HepG2 (cell line): Measurements from ENCODE around the gene ASIC3. TPM values are rescaled to one million over a fixed set of nuclear protein-coding genes. Genes with fewer than 3 reads are reported as not detected.

ENCODE experiments used
- AFF4 ChIP-seq: sonication (generic); formaldehyde crosslinking; IDR thresholded peaks from 2 replicates; pipeline ENCODE4 v1.4.0; 2020; ENCODE audit warnings: missing genetic modification reagents
- ARHGAP35 ChIP-seq: sonication (generic); formaldehyde crosslinking; IDR thresholded peaks from 2 replicates; pipeline ENCODE4 v1.9.0; 2022; ENCODE audit warnings: mild to moderate bottlenecking, inconsistent platforms, moderate library complexity, missing genetic modification reagents, borderline replicate concordance
- ATRX ChIP-seq: sonication (generic); formaldehyde crosslinking; IDR thresholded peaks from 2 replicates; pipeline ENCODE4 v1.4.0; 2020; ENCODE audit warnings: missing genetic modification reagents, borderline replicate concordance
- BCLAF1 ChIP-seq: fragments of 450-650 bp; IDR thresholded peaks from 2 replicates; pipeline ENCODE4 v1.6.1; 2017; ENCODE audit warnings: mild to moderate bottlenecking
- KLF13 ChIP-seq: sonication (generic); formaldehyde crosslinking; IDR thresholded peaks from 2 replicates; pipeline ENCODE4 v1.4.0; 2020; ENCODE audit warnings: mild to moderate bottlenecking, missing genetic modification reagents
- MXD1 ChIP-seq: sonication (generic); formaldehyde crosslinking; IDR thresholded peaks from 2 replicates; pipeline ENCODE4 v1.4.0; 2020; ENCODE audit warnings: mild to moderate bottlenecking, missing genetic modification reagents
- MYPOP ChIP-seq: sonication (generic); formaldehyde crosslinking; IDR thresholded peaks from 2 replicates; pipeline ENCODE4 v1.8.1; 2023; ENCODE audit warnings: mild to moderate bottlenecking, moderate library complexity, missing genetic modification reagents
- NONO ChIP-seq, 2 experiments: fragments of 450-650 bp in 1 of 2; sonication (generic) in 1 of 2; formaldehyde crosslinking in 1 of 2; IDR thresholded peaks in 1 of 2; conservative IDR thresholded peaks in 1 of 2; 2 replicates each; pipeline versions ENCODE4 v1.6.1 to v1.8.0; 2017 to 2022; ENCODE audit warnings: mild to moderate bottlenecking in 1 of 2, missing genetic modification reagents in 1 of 2, moderate library complexity in 1 of 2
- NR3C1 ChIP-seq: sonication (generic); formaldehyde crosslinking; IDR thresholded peaks from 2 replicates; pipeline ENCODE4 v1.4.0; 2020; ENCODE audit warnings: missing genetic modification reagents
- RARA ChIP-seq: IDR thresholded peaks from 2 replicates; pipeline ENCODE4 v1.6.1; 2016; ENCODE audit warnings: missing genetic modification reagents, missing compliant biosample characterization
- REST ChIP-seq, 2 experiments: IDR thresholded peaks; 2 replicates each; pipeline ENCODE4 v1.6.1; 2011 to 2012; ENCODE audit warnings: low read length in 2 of 2, borderline replicate concordance in 1 of 2, low read depth in 1 of 2, mild to moderate bottlenecking in 1 of 2, moderate library complexity in 1 of 2
- ZNF225 ChIP-seq: sonication (generic); formaldehyde crosslinking; IDR thresholded peaks from 2 replicates; pipeline ENCODE4 v1.4.0; 2020; ENCODE audit warnings: mild to moderate bottlenecking, missing genetic modification reagents
- ZNF264 ChIP-seq: sonication (generic); formaldehyde crosslinking; IDR thresholded peaks from 2 replicates; pipeline ENCODE4 v1.4.0; 2020; ENCODE audit warnings: missing genetic modification reagents
- ZNF30 ChIP-seq: sonication (generic); formaldehyde crosslinking; IDR thresholded peaks from 2 replicates; pipeline ENCODE4 v1.5.0; 2020; ENCODE audit warnings: mild to moderate bottlenecking, missing genetic modification reagents
- ZNF766 ChIP-seq: sonication (generic); formaldehyde crosslinking; IDR thresholded peaks from 2 replicates; pipeline ENCODE4 v1.5.0; 2020; ENCODE audit warnings: missing genetic modification reagents, borderline replicate concordance
- ZSCAN9 ChIP-seq: IDR thresholded peaks from 2 replicates; pipeline ENCODE4 v1.6.1; 2016; ENCODE audit warnings: borderline replicate concordance
- polyA plus RNA-seq, 8 experiments: library from polyadenylated mRNA; depleted of rRNA in 3 of 8; stranded (reverse) in 7 of 8; unstranded in 1 of 8; fragments of >200 nt; fragmentation: Illumina TruSeq in 4 of 8; extraction: Trizol in 4 of 8; gene quantifications; 2 replicates each; pipeline versions ENCODE4 v1.2.1 to v1.2.3, GENCODE V29; 2011 to 2016; ENCODE audit warnings: low read depth in 4 of 8, missing spikeins in 1 of 8, mixed read lengths in 1 of 8; ENCODE audit not compliant: insufficient read depth in 1 of 8
- total RNA-seq, 5 experiments: library from RNA; depleted of rRNA; stranded (reverse); fragments of >200 nt; fragmentation: Illumina TruSeq; extraction: Trizol; gene quantifications; 2 replicates each; pipeline ENCODE4 v1.2.3, GENCODE V29; 2016; ENCODE audit warnings: low read depth in 1 of 5

Gene ASIC3
- total and polyA plus RNA-seq, 2 of the 13 experiments (the other 11 are each of a cell fraction or from before 2014, with no cell fraction given) = 0.51 TPM; not detected in 1

GRCh38 chr7:151083071-151083823 lies 34.9 kb downstream of the ASIC3 start, which contains the start of gene TMUB1 (continued):
- TF ChIP-seq REST (IDR thresholded peaks at IDR 0.05; ENCODE audit: borderline replicate concordance in 1 of 2, low read depth in 1 of 2, low read length in 2 of 2) (no peak), MXD1 (CRISPR knock-in tag) (peak; percentile 76; the same call in 1 of the 2 replicates), NONO (IDR thresholded peaks at IDR 0.05) (no peak), NONO (CRISPR knock-in tag; conservative IDR thresholded peaks at IDR 0.05) (peak; percentile 29; the same call in 1 of the 2 replicates), KLF13 (no peak), NR3C1 (no peak), MYPOP (no peak), ATRX (CRISPR knock-in tag) (no peak), AFF4 (CRISPR knock-in tag) (no peak), ARHGAP35 (CRISPR knock-in tag) (0 out of 2 replicates have a peak, but pooled peaks have one; percentile 27), ZNF766 (CRISPR knock-in tag) (no peak), ZNF30 (CRISPR knock-in tag) (no peak), BCLAF1 (no peak), ZSCAN9 (no peak), RARA (CRISPR knock-in tag) (no peak), ZNF225 (no peak), ZNF264 (no peak)
